ENCODE results near the gene KRTAP9-4.
"Not testable (repeated sequence)": the region's sequence is repeated elsewhere in the genome, so short reads cannot be mapped to it uniquely, and the experiment has no call there.

Gene KRTAP9-4

GRCh38 chr17:41237949-41238437 lies 11.5 kb upstream of the KRTAP9-4 start, which contains the start of gene KRTAP9-8:
TSS of gene KRTAP9-8 (plus strand) at chr17:41237999. CDS start at chr17:41238052, 53 bp downstream.
- not testable (repeated sequence) for H3K27me3 ChIP-seq (ENCODE audit: insufficient read depth, low read length); H3K9me3 ChIP-seq (ENCODE audit: insufficient read depth, low read depth, low read length); H3K9ac ChIP-seq (ENCODE audit: low read depth, low read length); H3K36me3 ChIP-seq (ENCODE audit: insufficient read depth, low read depth, low read length); H3K4me3 ChIP-seq (ENCODE audit: low read length); H3K27ac ChIP-seq (ENCODE audit: low read length); H3K4me1 ChIP-seq (ENCODE audit: insufficient read depth, low read length)

- H3K4me3 ChIP-seq (ENCODE audit: low read length); H3K36me3 ChIP-seq (ENCODE audit: insufficient read depth, low read depth, low read length); H3K9ac ChIP-seq (ENCODE audit: low read depth, low read length); H3K9me3 ChIP-seq (ENCODE audit: insufficient read depth, low read depth, low read length); H3K27ac ChIP-seq (ENCODE audit: low read length); H3K4me1 ChIP-seq (ENCODE audit: insufficient read depth, low read length); H3K27me3 ChIP-seq (ENCODE audit: insufficient read depth, low read length): not testable (repeated sequence)
These were observed 2.3 kb upstream of the KRTAP9-4 start for GRCh38 chr17:41246995-41247787.

- Histone ChIP-seq H3K4me3 (ENCODE audit: low read length) (no peak overlapping the region), H3K27me3 (ENCODE audit: insufficient read depth, low read length) (peaks cover 4% of the 10 kb centered on the region; the same call in 1 of the 2 replicates), H3K9ac (ENCODE audit: low read depth, low read length) (no peak overlapping the region), H3K4me1 (ENCODE audit: insufficient read depth, low read length) (no peaks in the 10 kb centered on the region), H3K36me3 (ENCODE audit: insufficient read depth, low read depth, low read length) (no peaks in the 10 kb centered on the region), H3K9me3 (ENCODE audit: insufficient read depth, low read depth, low read length) (no peaks in the 10 kb centered on the region), H3K27ac (ENCODE audit: low read length) (no peak overlapping the region)
These were observed 1.8 kb downstream of the KRTAP9-4 start for GRCh38 chr17:41251261-41251660.

DNA sequence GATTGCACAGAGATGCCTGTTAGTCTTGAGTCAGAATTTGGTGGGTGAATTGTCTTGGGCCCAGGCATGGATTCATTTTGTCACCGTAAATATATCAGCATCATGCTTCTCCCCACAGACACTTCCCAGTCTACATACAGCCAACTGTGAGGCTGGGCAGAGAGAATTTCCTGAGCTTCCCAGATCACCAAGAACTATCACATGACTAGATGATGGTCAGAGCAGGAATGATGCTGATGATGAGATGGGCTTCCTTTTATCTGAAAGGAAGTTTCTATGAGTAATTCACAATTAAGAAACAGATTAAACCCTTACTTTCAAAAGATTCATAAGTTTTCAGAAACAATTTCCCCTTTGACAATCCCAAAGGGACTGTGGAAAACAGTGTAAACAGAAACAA lies 5.4 kb downstream of the KRTAP9-4 start:
- Histone ChIP-seq H3K27ac (ENCODE audit: low read length) (no peak overlapping the region), H3K4me1 (ENCODE audit: insufficient read depth, low read length) (no peaks in the 10 kb centered on the region), H3K9ac (ENCODE audit: low read depth, low read length) (no peak overlapping the region), H3K4me3 (ENCODE audit: low read length) (no peak overlapping the region), H3K36me3 (ENCODE audit: insufficient read depth, low read depth, low read length) (no peaks in the 10 kb centered on the region), H3K27me3 (ENCODE audit: insufficient read depth, low read length) (peaks cover 3% of the 10 kb centered on the region; the same call in 1 of the 2 replicates), H3K9me3 (ENCODE audit: insufficient read depth, low read depth, low read length) (no peaks in the 10 kb centered on the region)

GRCh38 chr17:41255381-41256290 lies 6.1 kb downstream of the KRTAP9-4 start, which contains the start of gene KRTAP9-9:
TSS of gene KRTAP9-9 (plus strand) at chr17:41255384.
- not testable (repeated sequence) for H3K4me3 ChIP-seq (ENCODE audit: low read length); H3K4me1 ChIP-seq (ENCODE audit: insufficient read depth, low read length)

DNA sequence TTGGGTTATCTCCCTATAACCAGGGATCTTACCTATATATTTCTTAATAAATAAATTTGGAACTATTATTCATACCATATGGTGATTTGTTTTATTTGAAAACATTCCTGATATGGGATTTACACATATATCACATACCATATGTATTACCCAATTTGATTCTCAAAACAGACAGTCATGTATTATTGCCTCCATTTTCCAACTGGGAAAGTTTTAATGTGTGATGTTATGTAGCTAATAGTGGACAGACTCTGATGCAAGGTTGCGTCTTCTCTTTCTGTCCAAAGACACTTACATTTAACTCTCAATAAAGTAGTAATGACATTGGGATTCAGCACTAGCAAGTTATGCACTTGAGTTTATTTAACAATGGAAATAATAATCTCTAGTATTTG lies 6.8 kb downstream of the KRTAP9-4 start:
- H3K36me3 ChIP-seq (ENCODE audit: insufficient read depth, low read depth, low read length), result no peaks in the 10 kb centered on the region

More at GRCh38 chr17:41255381-41256290, 6.1 kb downstream of the KRTAP9-4 start, which contains the start of gene KRTAP9-9:
- H3K9me3 ChIP-seq (ENCODE audit: insufficient read depth, low read depth, low read length); H3K27ac ChIP-seq (ENCODE audit: low read length); H3K9ac ChIP-seq (ENCODE audit: low read depth, low read length); H3K27me3 ChIP-seq (ENCODE audit: insufficient read depth, low read length); H3K36me3 ChIP-seq (ENCODE audit: insufficient read depth, low read depth, low read length): not testable (repeated sequence)

DNA sequence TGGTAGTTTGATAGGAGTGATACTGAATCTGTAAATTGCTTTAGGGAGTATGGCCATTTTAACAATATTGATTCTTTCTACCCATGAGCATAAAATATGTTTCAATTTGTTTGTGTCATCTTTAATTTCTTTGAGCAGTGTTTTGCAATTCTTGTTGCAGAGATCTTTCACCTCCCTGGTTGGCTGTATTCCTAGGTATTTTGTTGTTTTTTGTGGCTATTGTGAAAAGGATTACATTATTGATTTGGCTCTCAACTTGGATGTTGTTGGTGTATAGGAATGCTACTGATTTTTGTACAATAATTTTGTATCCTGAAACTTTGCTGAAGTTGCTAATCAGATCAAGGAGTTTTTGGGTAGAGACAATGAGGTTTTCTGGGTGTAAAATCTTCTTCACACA lies 8.9 kb downstream of the KRTAP9-4 start:
- H3K4me1 ChIP-seq (ENCODE audit: insufficient read depth, low read length), result no peaks in the 10 kb centered on the region
- H3K9me3 ChIP-seq (ENCODE audit: insufficient read depth, low read depth, low read length), result no peaks in the 10 kb centered on the region
- H3K27ac ChIP-seq (ENCODE audit: low read length), result no peak overlapping the region
- no peak overlapping the region for H3K4me3 ChIP-seq (ENCODE audit: low read length)
- no peaks in the 10 kb centered on the region for H3K36me3 ChIP-seq (ENCODE audit: insufficient read depth, low read depth, low read length)
- H3K27me3 ChIP-seq (ENCODE audit: insufficient read depth, low read length), result peaks cover 3% of the 10 kb centered on the region; the same call in 1 of the 2 replicates
- H3K9ac ChIP-seq (ENCODE audit: low read depth, low read length), result no peak overlapping the region

More for the DNA sequence above, 6.8 kb downstream of the KRTAP9-4 start:
- H3K9ac ChIP-seq (ENCODE audit: low read depth, low read length), result no peak overlapping the region
- H3K4me1 ChIP-seq (ENCODE audit: insufficient read depth, low read length), result no peaks in the 10 kb centered on the region
- peaks cover 3% of the 10 kb centered on the region; the same call in 1 of the 2 replicates for H3K27me3 ChIP-seq (ENCODE audit: insufficient read depth, low read length)
- H3K9me3 ChIP-seq (ENCODE audit: insufficient read depth, low read depth, low read length), result no peaks in the 10 kb centered on the region
- H3K27ac ChIP-seq (ENCODE audit: low read length), result no peak overlapping the region
- H3K4me3 ChIP-seq (ENCODE audit: low read length), result no peak overlapping the region

GRCh38 chr17:41263212-41263611 lies 13.7 kb downstream of the KRTAP9-4 start:
- Histone ChIP-seq H3K4me1 (ENCODE audit: insufficient read depth, low read length) (no peaks in the 10 kb centered on the region), H3K4me3 (ENCODE audit: low read length) (no peak overlapping the region), H3K36me3 (ENCODE audit: insufficient read depth, low read depth, low read length) (no peaks in the 10 kb centered on the region), H3K27me3 (ENCODE audit: insufficient read depth, low read length) (no peaks in the 10 kb centered on the region; the same call in 1 of the 2 replicates), H3K9me3 (ENCODE audit: insufficient read depth, low read depth, low read length) (no peaks in the 10 kb centered on the region), H3K27ac (ENCODE audit: low read length) (no peak overlapping the region), H3K9ac (ENCODE audit: low read depth, low read length) (no peak overlapping the region)

- no peaks in the 10 kb centered on the region; the same call in 1 of the 2 replicates for H3K27me3 ChIP-seq (ENCODE audit: insufficient read depth, low read length)
- H3K9ac ChIP-seq (ENCODE audit: low read depth, low read length), result no peak overlapping the region
- no peak overlapping the region for H3K4me3 ChIP-seq (ENCODE audit: low read length)
- no peaks in the 10 kb centered on the region for H3K36me3 ChIP-seq (ENCODE audit: insufficient read depth, low read depth, low read length)
- H3K4me1 ChIP-seq (ENCODE audit: insufficient read depth, low read length), result no peaks in the 10 kb centered on the region
- H3K9me3 ChIP-seq (ENCODE audit: insufficient read depth, low read depth, low read length), result no peaks in the 10 kb centered on the region
- H3K27ac ChIP-seq (ENCODE audit: low read length), result no peak overlapping the region
These were observed 15.1 kb downstream of the KRTAP9-4 start for GRCh38 chr17:41264599-41264998.

- H3K4me3 ChIP-seq (ENCODE audit: low read length), result no peak within 1 kb of the TSS
- no peaks in the 10 kb centered on the region for H3K4me1 ChIP-seq (ENCODE audit: insufficient read depth, low read length)
- no peaks in the 10 kb centered on the region for H3K9me3 ChIP-seq (ENCODE audit: insufficient read depth, low read depth, low read length)
- H3K27me3 ChIP-seq (ENCODE audit: insufficient read depth, low read length), result no peaks in the 10 kb centered on the region; the same call in 1 of the 2 replicates
- H3K36me3 ChIP-seq (ENCODE audit: insufficient read depth, low read depth, low read length), result no peaks in the 10 kb centered on the region
- no peak within 1 kb of the TSS for H3K9ac ChIP-seq (ENCODE audit: low read depth, low read length)
- H3K27ac ChIP-seq (ENCODE audit: low read length), result no peak within 1 kb of the TSS
These were observed 15.6 kb downstream of the KRTAP9-4 start, which contains the start of gene KRTAP9-6 for GRCh38 chr17:41265078-41265477. TSS of gene KRTAP9-6 (plus strand) at chr17:41265378. CDS start at chr17:41265378, 0 bp downstream.

GRCh38 chr17:41267711-41268110 lies 18.2 kb downstream of the KRTAP9-4 start:
- Histone ChIP-seq H3K36me3 (ENCODE audit: insufficient read depth, low read depth, low read length) (no peaks in the 10 kb centered on the region), H3K27ac (ENCODE audit: low read length) (no peak overlapping the region), H3K27me3 (ENCODE audit: insufficient read depth, low read length) (no peaks in the 10 kb centered on the region; the same call in 1 of the 2 replicates), H3K4me3 (ENCODE audit: low read length) (no peak overlapping the region), H3K4me1 (ENCODE audit: insufficient read depth, low read length) (no peaks in the 10 kb centered on the region), H3K9ac (ENCODE audit: low read depth, low read length) (no peak overlapping the region), H3K9me3 (ENCODE audit: insufficient read depth, low read depth, low read length) (no peaks in the 10 kb centered on the region)

All from iPS-20b (cell line).